ENCODE results near the gene HMGCR.

The HMGCR gene

GRCh38 chr5:75366787-75367186, 29.8 kb downstream of the HMGCR start:
- Histone ChIP-seq H2BK12ac (ENCODE audit: low read length in 2 of 2) (no peak overlapping the region), H3K14ac (ENCODE audit: low read length in 2 of 2) (no peak overlapping the region), H2AFZ (ENCODE audit: low read depth, low read length) (no peak overlapping the region), H4K8ac (ENCODE audit: low read length) (no peak overlapping the region), H3K9ac (ENCODE audit: low read length) (no peak overlapping the region), H3K4ac (ENCODE audit: low read depth in 1 of 2, low read length in 2 of 2) (no peak overlapping the region), H3K79me1 (replicated peaks; ENCODE audit: low read length, poor library complexity, severe bottlenecking) (no peaks in the 10 kb centered on the region), H4K91ac (ENCODE audit: low read length) (no peak overlapping the region), H3K23ac (ENCODE audit: low read length in 2 of 2) (no peak overlapping the region), H2BK5ac (ENCODE audit: low read depth, low read length, poor library complexity, severe bottlenecking) (no peak overlapping the region), H2AK5ac (ENCODE audit: low read length, severe bottlenecking) (no peak overlapping the region), H3K4me2 (ENCODE audit: low read length, poor library complexity, severe bottlenecking) (no peak overlapping the region), H3K18ac (ENCODE audit: low read depth in 1 of 2, low read length in 2 of 2) (no peak overlapping the region), H3K27ac (ENCODE audit: low read length, poor library complexity, severe bottlenecking) (no peak overlapping the region), H3K9me3 (ENCODE audit: control insufficient read depth, low read length) (no peaks in the 10 kb centered on the region), H2BK120ac (ENCODE audit: low read depth, low read length) (no peak overlapping the region), H2BK15ac (ENCODE audit: low read depth, poor library complexity, severe bottlenecking) (no peak overlapping the region), H3K4me3 (ENCODE audit: insufficient read depth in 1 of 2, low read depth in 1 of 2, low read length in 2 of 2) (no peak overlapping the region), H3K4me1 (ENCODE audit: control insufficient read depth, insufficient read depth, low read depth, low read length) (peaks cover 4% of the 10 kb centered on the region), H3K36me3 (ENCODE audit: control insufficient read depth in 1 of 2, insufficient read depth in 2 of 2, low read depth in 1 of 2, low read length in 2 of 2) (peaks cover 4 to 29% of the 10 kb centered on the region in 2 experiments), H3K27me3 (ENCODE audit: control insufficient read depth in 1 of 2, insufficient read depth in 1 of 2, low read length in 2 of 2) (no peaks in the 10 kb centered on the region)
- no peak for DNase-seq
- WGBS = 95% methylated on average over 9 of the region's 9 CpGs

- Histone ChIP-seq H2BK5ac (ENCODE audit: low read depth, low read length, poor library complexity, severe bottlenecking) (no peak overlapping the region), H3K14ac (ENCODE audit: low read length in 2 of 2) (no peak overlapping the region), H3K9me3 (ENCODE audit: control insufficient read depth, low read length) (no peaks in the 10 kb centered on the region), H3K27me3 (ENCODE audit: control insufficient read depth in 1 of 2, insufficient read depth in 1 of 2, low read length in 2 of 2) (no peaks in the 10 kb centered on the region), H2AK5ac (ENCODE audit: low read length, severe bottlenecking) (no peak overlapping the region), H3K36me3 (ENCODE audit: control insufficient read depth in 1 of 2, insufficient read depth in 2 of 2, low read depth in 1 of 2, low read length in 2 of 2) (peaks cover 4 to 28% of the 10 kb centered on the region in 2 experiments), H2BK120ac (ENCODE audit: low read depth, low read length) (no peak overlapping the region), H3K27ac (ENCODE audit: low read length, poor library complexity, severe bottlenecking) (no peak overlapping the region), H3K9ac (ENCODE audit: low read length) (no peak overlapping the region), H3K18ac (ENCODE audit: low read depth in 1 of 2, low read length in 2 of 2) (no peak overlapping the region), H4K8ac (ENCODE audit: low read length) (no peak overlapping the region), H3K4me1 (ENCODE audit: control insufficient read depth, insufficient read depth, low read depth, low read length) (peaks cover 4% of the 10 kb centered on the region), H3K4me2 (ENCODE audit: low read length, poor library complexity, severe bottlenecking) (no peak overlapping the region), H3K4me3 (ENCODE audit: insufficient read depth in 1 of 2, low read depth in 1 of 2, low read length in 2 of 2) (no peak overlapping the region), H3K23ac (ENCODE audit: low read length in 2 of 2) (no peak overlapping the region), H2BK15ac (ENCODE audit: low read depth, poor library complexity, severe bottlenecking) (no peak overlapping the region), H3K4ac (ENCODE audit: low read depth in 1 of 2, low read length in 2 of 2) (no peak overlapping the region), H2AFZ (ENCODE audit: low read depth, low read length) (no peak overlapping the region), H3K79me1 (replicated peaks; ENCODE audit: low read length, poor library complexity, severe bottlenecking) (no peaks in the 10 kb centered on the region), H2BK12ac (ENCODE audit: low read length in 2 of 2) (no peak overlapping the region), H4K91ac (ENCODE audit: low read length) (no peak overlapping the region)
- DNase-seq = peak; percentile 67
Measured at GRCh38 chr5:75367401-75367800, 30.4 kb downstream of the HMGCR start.

- H2AK5ac ChIP-seq (ENCODE audit: low read length, severe bottlenecking) = no peak overlapping the region
- no peak overlapping the region for H2BK12ac ChIP-seq (ENCODE audit: low read length in 2 of 2)
- H3K23ac ChIP-seq (ENCODE audit: low read length in 2 of 2) = no peak overlapping the region
- no peak overlapping the region for H3K14ac ChIP-seq (ENCODE audit: low read length in 2 of 2)
- H3K4me3 ChIP-seq (ENCODE audit: insufficient read depth in 1 of 2, low read depth in 1 of 2, low read length in 2 of 2) = no peak overlapping the region
- H3K27ac ChIP-seq (ENCODE audit: low read length, poor library complexity, severe bottlenecking) = no peak overlapping the region
- no peak overlapping the region for H2BK15ac ChIP-seq (ENCODE audit: low read depth, poor library complexity, severe bottlenecking)
- H2AFZ ChIP-seq (ENCODE audit: low read depth, low read length) = no peak overlapping the region
- no peak overlapping the region for H3K4me2 ChIP-seq (ENCODE audit: low read length, poor library complexity, severe bottlenecking)
- H4K91ac ChIP-seq (ENCODE audit: low read length) = no peak overlapping the region
- peaks cover 4% of the 10 kb centered on the region for H3K4me1 ChIP-seq (ENCODE audit: control insufficient read depth, insufficient read depth, low read depth, low read length)
- no peak overlapping the region for H3K18ac ChIP-seq (ENCODE audit: low read depth in 1 of 2, low read length in 2 of 2)
- no peak overlapping the region for H4K8ac ChIP-seq (ENCODE audit: low read length)
- H3K9me3 ChIP-seq (ENCODE audit: control insufficient read depth, low read length) = no peaks in the 10 kb centered on the region
- H3K4ac ChIP-seq (ENCODE audit: low read depth in 1 of 2, low read length in 2 of 2) = no peak overlapping the region
- H3K9ac ChIP-seq (ENCODE audit: low read length) = no peak overlapping the region
- H3K27me3 ChIP-seq (ENCODE audit: control insufficient read depth in 1 of 2, insufficient read depth in 1 of 2, low read length in 2 of 2) = no peaks in the 10 kb centered on the region
- H3K36me3 ChIP-seq (ENCODE audit: control insufficient read depth in 1 of 2, insufficient read depth in 2 of 2, low read depth in 1 of 2, low read length in 2 of 2) = peaks cover 0 to 30% of the 10 kb centered on the region in 2 experiments
- peak; percentile 69 for DNase-seq
- 38% methylated on average over 3 of the region's 4 CpGs for WGBS
- no peaks in the 10 kb centered on the region for H3K79me1 ChIP-seq (replicated peaks; ENCODE audit: low read length, poor library complexity, severe bottlenecking)
- H2BK120ac ChIP-seq (ENCODE audit: low read depth, low read length) = no peak overlapping the region
- no peak overlapping the region for H2BK5ac ChIP-seq (ENCODE audit: low read depth, low read length, poor library complexity, severe bottlenecking)
Measured at GRCh38 chr5:75368391-75368790, 31.4 kb downstream of the HMGCR start.

- no peaks in the 10 kb centered on the region for H3K9me3 ChIP-seq (ENCODE audit: control insufficient read depth, low read length)
- no peak overlapping the region for H4K8ac ChIP-seq (ENCODE audit: low read length)
- no peak overlapping the region for H4K91ac ChIP-seq (ENCODE audit: low read length)
- H3K4me1 ChIP-seq (ENCODE audit: control insufficient read depth, insufficient read depth, low read depth, low read length) = no peaks in the 10 kb centered on the region
- no peak for DNase-seq
- no peak overlapping the region for H3K18ac ChIP-seq (ENCODE audit: low read depth in 1 of 2, low read length in 2 of 2)
- no peak overlapping the region for H3K4me3 ChIP-seq (ENCODE audit: insufficient read depth in 1 of 2, low read depth in 1 of 2, low read length in 2 of 2)
- H3K9ac ChIP-seq (ENCODE audit: low read length) = no peak overlapping the region
- H3K23ac ChIP-seq (ENCODE audit: low read length in 2 of 2) = no peak overlapping the region
- no peak overlapping the region for H3K14ac ChIP-seq (ENCODE audit: low read length in 2 of 2)
- no peak overlapping the region for H2BK120ac ChIP-seq (ENCODE audit: low read depth, low read length)
- H3K36me3 ChIP-seq (ENCODE audit: control insufficient read depth in 1 of 2, insufficient read depth in 2 of 2, low read depth in 1 of 2, low read length in 2 of 2) = peaks cover 14 to 79% of the 10 kb centered on the region in 2 experiments
- H2BK5ac ChIP-seq (ENCODE audit: low read depth, low read length, poor library complexity, severe bottlenecking) = no peak overlapping the region
- no peak overlapping the region for H2AK5ac ChIP-seq (ENCODE audit: low read length, severe bottlenecking)
- H2BK12ac ChIP-seq (ENCODE audit: low read length in 2 of 2) = no peak overlapping the region
- no peaks in the 10 kb centered on the region for H3K27me3 ChIP-seq (ENCODE audit: control insufficient read depth in 1 of 2, insufficient read depth in 1 of 2, low read length in 2 of 2)
- no peak overlapping the region for H3K4me2 ChIP-seq (ENCODE audit: low read length, poor library complexity, severe bottlenecking)
- H3K79me1 ChIP-seq (replicated peaks; ENCODE audit: low read length, poor library complexity, severe bottlenecking) = peaks cover 1% of the 10 kb centered on the region
- H2BK15ac ChIP-seq (ENCODE audit: low read depth, poor library complexity, severe bottlenecking) = no peak overlapping the region
- no peak overlapping the region for H3K4ac ChIP-seq (ENCODE audit: low read depth in 1 of 2, low read length in 2 of 2)
- H2AFZ ChIP-seq (ENCODE audit: low read depth, low read length) = no peak overlapping the region
- WGBS = 75% methylated on average over 1 of the region's 2 CpGs
- H3K27ac ChIP-seq (ENCODE audit: low read length, poor library complexity, severe bottlenecking) = no peak overlapping the region
Measured at GRCh38 chr5:75373862-75374261, 36.8 kb downstream of the HMGCR start.
